ENCODE measurements around the gene RCAN2.

DNA sequence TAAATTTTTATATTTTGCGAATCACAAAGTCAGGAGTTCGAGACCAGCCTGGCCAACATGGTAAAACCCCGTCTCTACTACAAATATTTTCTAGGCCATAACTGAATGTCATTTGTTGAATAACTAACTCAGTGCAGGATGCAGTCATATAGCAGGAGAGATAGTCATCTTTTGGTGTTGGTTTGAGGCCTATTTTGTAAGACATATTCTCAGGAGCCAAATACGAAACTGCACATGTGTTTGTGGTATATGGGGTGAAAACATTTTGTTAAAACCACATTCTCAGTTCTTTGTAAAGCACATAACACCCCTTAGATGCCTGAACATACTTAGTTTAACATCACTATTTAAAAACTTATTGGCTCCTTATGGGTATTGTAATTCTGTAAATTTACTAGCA, 315.8 kb downstream of the RCAN2 start:
- TF ChIP-seq, protein P1, sequence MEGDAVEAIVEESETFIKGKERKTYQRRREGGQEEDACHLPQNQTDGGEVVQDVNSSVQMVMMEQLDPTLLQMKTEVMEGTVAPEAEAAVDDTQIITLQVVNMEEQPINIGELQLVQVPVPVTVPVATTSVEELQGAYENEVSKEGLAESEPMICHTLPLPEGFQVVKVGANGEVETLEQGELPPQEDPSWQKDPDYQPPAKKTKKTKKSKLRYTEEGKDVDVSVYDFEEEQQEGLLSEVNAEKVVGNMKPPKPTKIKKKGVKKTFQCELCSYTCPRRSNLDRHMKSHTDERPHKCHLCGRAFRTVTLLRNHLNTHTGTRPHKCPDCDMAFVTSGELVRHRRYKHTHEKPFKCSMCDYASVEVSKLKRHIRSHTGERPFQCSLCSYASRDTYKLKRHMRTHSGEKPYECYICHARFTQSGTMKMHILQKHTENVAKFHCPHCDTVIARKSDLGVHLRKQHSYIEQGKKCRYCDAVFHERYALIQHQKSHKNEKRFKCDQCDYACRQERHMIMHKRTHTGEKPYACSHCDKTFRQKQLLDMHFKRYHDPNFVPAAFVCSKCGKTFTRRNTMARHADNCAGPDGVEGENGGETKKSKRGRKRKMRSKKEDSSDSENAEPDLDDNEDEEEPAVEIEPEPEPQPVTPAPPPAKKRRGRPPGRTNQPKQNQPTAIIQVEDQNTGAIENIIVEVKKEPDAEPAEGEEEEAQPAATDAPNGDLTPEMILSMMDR (IDR thresholded peaks at IDR 0.05; ENCODE audit: low read length), result no peak
- TF ChIP-seq EZH2 (optimal IDR thresholded peaks at IDR 0.05; ENCODE audit: low read depth, low read length), result no peak
